Measurements from ENCODE around the gene GLG1.

Gene GLG1

GRCh38 chr16:74466872-74467271 is 140.0 kb downstream of the GLG1 start:
- no peak for TF ChIP-seq CTCF (IDR thresholded peaks at IDR 0.05; ENCODE audit: insufficient read depth, low read length, missing control alignments)
- H3K4me3 ChIP-seq (ENCODE audit: low read depth, low read length) = no peak overlapping the region
- POLR2A ChIA-PET = no interaction called here
- DNase-seq (ENCODE audit: low read depth, low spot score) = no peak
- CTCF ChIA-PET = interaction anchor here (1.4 kb wide), 1 partner anchor 9 kb away, joined by 4 read pairs; no protein-coding TSS in a partner anchor

GRCh38 chr16:74465851-74466685 is 140.8 kb downstream of the GLG1 start:
- no peak for TF ChIP-seq CTCF (IDR thresholded peaks at IDR 0.05; ENCODE audit: insufficient read depth, low read length, missing control alignments)
- ChIA-PET POLR2A (no interaction called here), CTCF (interaction anchor here (1.4 kb wide), 1 partner anchor 8 kb away, joined by 4 read pairs; no protein-coding TSS in a partner anchor)
- no peak overlapping the region for H3K4me3 ChIP-seq (ENCODE audit: low read depth, low read length)
- DNase-seq (ENCODE audit: low read depth, low spot score) = no peak

GRCh38 chr16:74465281-74465680 is 141.6 kb downstream of the GLG1 start:
- POLR2A ChIA-PET = no interaction called here
- H3K4me3 ChIP-seq (ENCODE audit: low read depth, low read length) = no peak overlapping the region
- no peak for DNase-seq (ENCODE audit: low read depth, low spot score)
- TF ChIP-seq CTCF (IDR thresholded peaks at IDR 0.05; ENCODE audit: insufficient read depth, low read length, missing control alignments) = no peak
- CTCF ChIA-PET = interaction anchor here (1.5 kb wide), 1 partner anchor 16 kb away, joined by 5 read pairs; no protein-coding TSS in a partner anchor

GRCh38 chr16:74463888-74464287 is 143.0 kb downstream of the GLG1 start:
- H3K4me3 ChIP-seq (ENCODE audit: low read depth, low read length) = no peak overlapping the region
- TF ChIP-seq CTCF (IDR thresholded peaks at IDR 0.05; ENCODE audit: insufficient read depth, low read length, missing control alignments) = no peak
- CTCF ChIA-PET = interaction anchor here (0.7 to 1.5 kb wide), 3 partner anchors 14 to 1158 kb away, joined by 3 to 5 read pairs (median 5); no protein-coding TSS in a partner anchor
- POLR2A ChIA-PET = no interaction called here
- no peak for DNase-seq (ENCODE audit: low read depth, low spot score)

- no peak for TF ChIP-seq CTCF (IDR thresholded peaks at IDR 0.05; ENCODE audit: insufficient read depth, low read length, missing control alignments)
- POLR2A ChIA-PET = no interaction called here
- no peak for DNase-seq (ENCODE audit: low read depth, low spot score)
- no peak overlapping the region for H3K4me3 ChIP-seq (ENCODE audit: low read depth, low read length)
- CTCF ChIA-PET = interaction anchor here (1.0 to 1.4 kb wide), 2 partner anchors 154 to 160 kb away, joined by 3 to 5 read pairs; no protein-coding TSS in a partner anchor
Observed at GRCh38 chr16:74462361-74462760, 144.6 kb downstream of the GLG1 start.

- ChIA-PET POLR2A (no interaction called here), CTCF (interaction anchor here (1.0 kb wide), 1 partner anchor 155 kb away, joined by 3 read pairs; no protein-coding TSS in a partner anchor)
- TF ChIP-seq CTCF (IDR thresholded peaks at IDR 0.05; ENCODE audit: insufficient read depth, low read length, missing control alignments) = no peak
- no peak for DNase-seq (ENCODE audit: low read depth, low spot score)
- H3K4me3 ChIP-seq (ENCODE audit: low read depth, low read length) = no peak overlapping the region
Observed at GRCh38 chr16:74461826-74462225, 145.1 kb downstream of the GLG1 start.
